HFFc6 (cell line): ENCODE data around the gene NEDD9. TPM values are rescaled to one million over a fixed set of nuclear protein-coding genes. Genes with fewer than 3 reads are reported as not detected.

Source experiments
- DNase-seq: peaks from one replicate; pipeline ENCODE4 v3.0.0-alpha.2; 2018
- H3K27ac Mint-ChIP-seq: 2 replicates; pipeline ENCODE4 v1.8.0; 2020; ENCODE audit warnings: mild to moderate bottlenecking, mixed read lengths
- H3K27me3 Mint-ChIP-seq: 2 replicates; pipeline ENCODE4 v1.8.0; 2021; ENCODE audit warnings: mild to moderate bottlenecking, moderate library complexity, mixed read lengths; ENCODE audit not compliant: insufficient read depth
- H3K36me3 Mint-ChIP-seq: 2 replicates; pipeline ENCODE4 v1.8.0; 2021; ENCODE audit warnings: low read depth, mixed read lengths
- H3K4me1 Mint-ChIP-seq: 2 replicates; pipeline ENCODE4 v1.8.0; 2020; ENCODE audit warnings: low read depth, mixed read lengths
- H3K4me3 Mint-ChIP-seq: 2 replicates; pipeline ENCODE4 v1.8.0; 2020; ENCODE audit warnings: mild to moderate bottlenecking, moderate library complexity, mixed read lengths
- H3K9me3 Mint-ChIP-seq: 2 replicates; pipeline ENCODE4 v1.8.0; 2020; ENCODE audit warnings: mild to moderate bottlenecking, mixed read lengths
- total RNA-seq, 6 experiments: library from RNA; stranded (reverse); fragmentation: NEBNext Ultra II Directional; extraction: Animal tissue kit (Norgen Biotek cat#: 25700); gene quantifications; 2 replicates in 1 of 6; 3 replicates in 5 of 6; pipeline ENCODE4 v1.2.3, GENCODE V29; 2021
- TF ChIP-seq, protein P1 (sequence below): fragments of 200-600 bp; sonication (generic); IDR thresholded peaks from 2 replicates; pipeline ENCODE4 v1.5.0; 2021; ENCODE audit warnings: antibody characterized with exemption, mild to moderate bottlenecking

The NEDD9 gene
- total RNA-seq, 6 experiments from 2014 or later = 10.3 to 19.9 (median 12.6) TPM

DNA sequence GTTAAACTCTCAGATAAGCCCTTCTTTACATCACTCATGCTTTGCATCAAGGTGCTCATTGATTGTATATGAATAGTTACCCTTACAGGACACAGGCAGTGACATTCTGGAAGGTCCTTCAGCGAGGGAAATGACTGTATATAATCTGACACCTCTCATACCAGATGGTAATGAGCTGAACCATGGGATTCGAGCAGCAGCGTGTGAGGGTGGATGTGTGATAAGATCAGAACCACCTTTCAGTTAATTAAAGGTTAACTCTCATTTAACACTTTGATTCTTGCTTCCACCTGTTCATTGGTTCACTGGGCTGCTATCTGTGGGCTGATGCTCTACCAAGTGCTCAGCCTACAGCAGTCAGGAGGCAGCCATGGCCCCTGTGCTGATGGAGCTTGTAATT, 24.2 kb downstream of the NEDD9 start:
- peaks cover 79% of the 10 kb centered on the region for H3K4me1 Mint-ChIP-seq

DNA sequence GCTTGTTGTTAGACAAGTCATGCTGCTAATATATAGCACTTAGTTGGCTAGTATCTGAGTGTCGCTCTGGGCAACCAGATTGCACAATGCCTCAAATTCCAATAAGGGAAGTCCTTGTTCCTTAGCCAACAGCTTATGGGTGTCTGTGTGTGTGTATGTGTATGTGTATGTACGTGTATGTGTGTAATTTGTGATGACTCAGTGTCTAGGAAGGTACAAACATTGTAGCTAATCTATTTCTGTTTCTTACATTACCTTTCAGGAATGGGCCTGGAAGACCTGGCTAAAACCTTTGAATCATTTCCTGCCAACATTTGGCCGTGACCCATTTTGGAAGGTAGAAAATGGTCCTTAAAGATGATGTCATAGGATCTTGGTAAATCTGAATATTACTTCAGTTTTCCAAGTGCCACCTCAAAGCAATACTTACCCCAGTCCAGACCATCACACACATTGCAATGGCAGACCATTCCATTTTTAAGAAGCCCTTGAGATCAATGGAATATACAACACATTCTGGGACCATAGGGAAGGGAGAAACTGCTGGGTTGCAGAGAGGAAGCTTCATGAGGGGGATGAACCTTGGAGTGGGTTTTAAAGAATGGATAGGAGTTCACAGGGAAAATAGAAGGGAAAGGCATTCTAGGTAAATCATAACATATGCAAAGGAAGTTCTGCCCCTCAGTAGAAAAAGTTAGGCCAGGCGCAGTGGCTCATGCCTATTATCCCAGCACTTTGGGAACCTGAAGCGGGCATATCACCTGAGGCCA, 25.1 kb downstream of the NEDD9 start:
- Mint-ChIP-seq H3K9me3 (no peaks in the 10 kb centered on the region), H3K4me3 (peak overlapping the region; percentile 76), H3K36me3 (peaks cover 23% of the 10 kb centered on the region), H3K27ac (peak overlapping the region; percentile 96), H3K4me1 (peaks cover 79% of the 10 kb centered on the region), H3K27me3 (peaks cover 2% of the 10 kb centered on the region; the same call in 1 of the 2 replicates)
- TF ChIP-seq, protein P1, sequence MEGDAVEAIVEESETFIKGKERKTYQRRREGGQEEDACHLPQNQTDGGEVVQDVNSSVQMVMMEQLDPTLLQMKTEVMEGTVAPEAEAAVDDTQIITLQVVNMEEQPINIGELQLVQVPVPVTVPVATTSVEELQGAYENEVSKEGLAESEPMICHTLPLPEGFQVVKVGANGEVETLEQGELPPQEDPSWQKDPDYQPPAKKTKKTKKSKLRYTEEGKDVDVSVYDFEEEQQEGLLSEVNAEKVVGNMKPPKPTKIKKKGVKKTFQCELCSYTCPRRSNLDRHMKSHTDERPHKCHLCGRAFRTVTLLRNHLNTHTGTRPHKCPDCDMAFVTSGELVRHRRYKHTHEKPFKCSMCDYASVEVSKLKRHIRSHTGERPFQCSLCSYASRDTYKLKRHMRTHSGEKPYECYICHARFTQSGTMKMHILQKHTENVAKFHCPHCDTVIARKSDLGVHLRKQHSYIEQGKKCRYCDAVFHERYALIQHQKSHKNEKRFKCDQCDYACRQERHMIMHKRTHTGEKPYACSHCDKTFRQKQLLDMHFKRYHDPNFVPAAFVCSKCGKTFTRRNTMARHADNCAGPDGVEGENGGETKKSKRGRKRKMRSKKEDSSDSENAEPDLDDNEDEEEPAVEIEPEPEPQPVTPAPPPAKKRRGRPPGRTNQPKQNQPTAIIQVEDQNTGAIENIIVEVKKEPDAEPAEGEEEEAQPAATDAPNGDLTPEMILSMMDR = no peak
- DNase-seq = peak; percentile 99

More for the DNA sequence above, 24.2 kb downstream of the NEDD9 start:
- Mint-ChIP-seq H3K4me3 (no peak overlapping the region), H3K27ac (peak overlapping the region; percentile 96), H3K36me3 (peaks cover 26% of the 10 kb centered on the region), H3K9me3 (no peaks in the 10 kb centered on the region), H3K27me3 (peaks cover 2% of the 10 kb centered on the region; the same call in 1 of the 2 replicates)
- TF ChIP-seq, protein P1 = no peak
- DNase-seq = no peak

DNA sequence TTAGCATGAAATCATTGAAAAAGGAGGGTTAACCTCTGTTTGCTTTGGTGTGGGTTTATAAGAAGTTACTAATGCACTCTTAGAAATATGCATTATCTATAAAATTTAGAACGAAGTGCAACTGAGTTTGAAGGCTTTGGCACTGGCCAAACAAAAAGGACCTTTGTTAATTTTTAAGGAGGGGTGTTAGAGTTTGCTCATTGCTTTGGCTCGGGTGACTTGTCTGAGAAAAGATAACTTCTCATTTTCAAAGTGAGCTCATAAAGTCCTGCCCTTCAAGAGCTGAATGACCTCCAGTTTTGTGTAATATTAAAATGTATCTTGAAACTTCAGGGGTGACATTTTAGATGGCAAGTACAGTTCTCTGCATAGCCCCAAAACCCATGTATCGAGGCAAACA, 25.9 kb downstream of the NEDD9 start:
- no peak for DNase-seq
- Mint-ChIP-seq H3K4me3 (peak overlapping the region; percentile 76), H3K27ac (peak overlapping the region; percentile 96)

DNA sequence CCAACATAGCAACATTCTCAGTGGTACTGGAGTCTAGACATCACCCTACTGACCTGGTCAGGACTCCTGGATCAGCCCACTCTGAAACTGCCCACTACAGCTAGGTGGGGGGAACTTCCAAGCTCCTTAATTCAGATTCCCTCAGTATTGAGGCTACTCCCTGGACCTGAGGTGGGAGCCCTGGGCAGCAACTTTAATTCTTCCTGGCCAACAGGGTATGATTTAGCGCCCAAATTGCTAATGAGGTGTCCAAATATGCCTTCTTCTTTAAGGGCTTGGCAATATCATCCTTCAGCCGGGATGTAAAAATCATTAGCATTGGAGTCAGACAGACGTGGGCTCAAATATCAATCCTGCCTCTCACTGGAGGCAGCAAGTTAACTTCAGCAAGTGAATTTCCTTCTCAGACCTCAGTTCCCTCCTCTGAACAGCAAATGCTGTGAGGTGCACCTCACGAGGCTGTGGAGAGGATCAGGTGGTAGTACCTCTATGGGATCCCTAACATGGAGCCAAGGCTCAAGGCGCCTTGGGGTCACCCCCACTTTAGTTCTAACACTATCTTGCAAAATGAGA, 27.6 kb downstream of the NEDD9 start:
- Mint-ChIP-seq H3K36me3 (peaks cover 26% of the 10 kb centered on the region), H3K4me3 (no peak overlapping the region), H3K27me3 (peaks cover 2% of the 10 kb centered on the region; the same call in 1 of the 2 replicates), H3K9me3 (no peaks in the 10 kb centered on the region), H3K4me1 (peaks cover 84% of the 10 kb centered on the region), H3K27ac (peak overlapping the region; percentile 45)
- TF ChIP-seq, protein P1 = no peak
- no peak for DNase-seq

More for the DNA sequence above, 25.9 kb downstream of the NEDD9 start:
- Mint-ChIP-seq H3K4me1 (peaks cover 79% of the 10 kb centered on the region), H3K36me3 (peaks cover 16% of the 10 kb centered on the region), H3K27me3 (peaks cover 2% of the 10 kb centered on the region; the same call in 1 of the 2 replicates), H3K9me3 (no peaks in the 10 kb centered on the region)
- TF ChIP-seq, protein P1 = no peak

DNA sequence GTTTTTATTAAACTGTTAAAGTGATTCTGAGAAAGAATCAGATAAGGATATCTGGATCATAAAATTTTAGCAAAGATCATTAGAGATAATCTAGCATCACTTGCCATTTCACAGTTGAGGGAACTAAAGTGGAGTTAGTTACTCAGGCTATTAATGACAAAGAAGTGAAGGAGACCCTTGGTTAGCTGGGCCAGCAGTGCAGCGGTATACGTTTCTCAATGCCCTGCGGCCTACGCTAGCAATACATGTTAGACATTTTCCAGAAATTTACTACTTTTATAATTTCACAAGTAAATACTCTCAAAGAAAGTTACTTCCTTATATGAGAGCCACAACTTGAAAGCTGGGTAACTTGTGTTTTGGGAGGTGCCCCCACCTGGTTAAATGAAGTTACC, 28.5 kb downstream of the NEDD9 start:
- TF ChIP-seq, protein P1 = no peak
- Mint-ChIP-seq H3K9me3 (no peaks in the 10 kb centered on the region), H3K27ac (peak overlapping the region; percentile 69; the same call in 1 of the 2 replicates), H3K36me3 (peaks cover 35% of the 10 kb centered on the region), H3K4me3 (no peak overlapping the region), H3K27me3 (no peaks in the 10 kb centered on the region), H3K4me1 (peaks cover 84% of the 10 kb centered on the region)
- DNase-seq = no peak
